Keratinocyte (primary cell): ENCODE measurements around the gene JAG2. TPM values are rescaled to one million over a fixed set of nuclear protein-coding genes. Genes with fewer than 3 reads are reported as not detected.

ENCODE experiments used
- DNase-seq: peaks from one replicate; pipeline ENCODE4 v3.0.0-alpha.2; 2011; ENCODE audit warnings: low read depth, missing footprints, low spot score
- FAIRE-seq: peaks from 2 replicates; lab custom pipeline; 2011; peaks lifted over from hg19 to GRCh38; lab: Jason Lieb, UNC
- H2AFZ ChIP-seq: 2 replicates; pipeline ENCODE4 v1.6.0; 2012; ENCODE audit warnings: low read length, control low read depth, inconsistent platforms; ENCODE audit not compliant: control insufficient read depth
- H3K27ac ChIP-seq: 2 replicates; pipeline ENCODE4 v1.5.1; 2011; ENCODE audit warnings: low read length; ENCODE audit not compliant: control insufficient read depth, insufficient read depth
- H3K27me3 ChIP-seq: 3 replicates; pipeline ENCODE4 v1.6.0; 2011; ENCODE audit warnings: low read length; ENCODE audit not compliant: control insufficient read depth, insufficient read depth; ENCODE audit errors: extremely low read depth
- H3K36me3 ChIP-seq, 2 experiments: 2 replicates in 1 of 2; 3 replicates in 1 of 2; pipeline ENCODE4 v1.5.1; 2011; ENCODE audit warnings: low read length in 2 of 2, mild to moderate bottlenecking in 1 of 2; ENCODE audit not compliant: control insufficient read depth in 2 of 2, insufficient read depth in 2 of 2; ENCODE audit errors: extremely low read depth in 1 of 2
- H3K4me1 ChIP-seq: 3 replicates; pipeline ENCODE4 v1.5.1; 2011; ENCODE audit warnings: low read length; ENCODE audit not compliant: control insufficient read depth, insufficient read depth; ENCODE audit errors: extremely low read depth
- H3K4me2 ChIP-seq: 3 replicates; pipeline ENCODE4 v1.6.0; 2011; ENCODE audit warnings: low read depth, low read length; ENCODE audit not compliant: control insufficient read depth, insufficient read depth; ENCODE audit errors: extremely low read depth
- H3K4me3 ChIP-seq, 3 experiments: fragments of 200-600 bp in 1 of 3; sonication (generic) in 1 of 3; 2 replicates in 2 of 3; 3 replicates in 1 of 3; pipeline ENCODE4 v1.5.1; 2011 to 2016; ENCODE audit warnings: low read length in 3 of 3, mild to moderate bottlenecking in 3 of 3, control low read depth in 2 of 3, inconsistent platforms in 1 of 3, low read depth in 1 of 3, mixed read lengths in 1 of 3, mixed run types in 1 of 3, moderate library complexity in 1 of 3; ENCODE audit not compliant: control insufficient read depth in 2 of 3, insufficient read depth in 2 of 3; ENCODE audit errors: extremely low read depth in 1 of 3
- H3K79me2 ChIP-seq: 2 replicates; pipeline ENCODE4 v1.6.0; 2012; ENCODE audit warnings: low read length; ENCODE audit not compliant: control insufficient read depth, insufficient read depth
- H3K9ac ChIP-seq: 3 replicates; pipeline ENCODE4 v1.6.0; 2011; ENCODE audit warnings: low read length; ENCODE audit not compliant: control insufficient read depth, insufficient read depth; ENCODE audit errors: extremely low read depth
- H3K9me1 ChIP-seq: 3 replicates; pipeline ENCODE4 v1.6.0; 2011; ENCODE audit warnings: low read length; ENCODE audit not compliant: control insufficient read depth, insufficient read depth; ENCODE audit errors: extremely low read depth
- H3K9me3 ChIP-seq: 2 replicates; pipeline ENCODE4 v1.5.1; 2012; ENCODE audit warnings: low read depth, low read length; ENCODE audit not compliant: control insufficient read depth
- H4K20me1 ChIP-seq: 3 replicates; pipeline ENCODE4 v1.6.0; 2011; ENCODE audit warnings: low read length; ENCODE audit not compliant: control insufficient read depth, insufficient read depth; ENCODE audit errors: extremely low read depth
- EZH2 ChIP-seq: IDR thresholded peaks from one replicate; pipeline ENCODE4 v1.6.1; 2012; ENCODE audit warnings: inconsistent platforms, mild to moderate bottlenecking, low read length, moderate library complexity
- dilution Hi-C: fragments of 300-500 bp; cut with MboI; formaldehyde crosslinking; loops from one replicate; pipeline ENCODE4 v1.7.0; 2020; ENCODE audit warnings: low sequenced_read_pairs; ENCODE audit not compliant: extremely low pct_ligation_motif_present
- polyA plus RNA-seq, 5 experiments: library from polyadenylated mRNA; depleted of rRNA in 3 of 5; stranded (reverse) in 3 of 5; stranded (forward) in 1 of 5; unstranded in 1 of 5; fragments of >200 nt; gene quantifications; 1 replicate in 1 of 5; 2 replicates in 3 of 5; 3 replicates in 1 of 5; pipeline versions ENCODE4 v1.2.1 to v1.2.3, GENCODE V29; 2011 to 2012; ENCODE audit warnings: missing spikeins in 2 of 5, low read depth in 1 of 5, low replicate concordance in 1 of 5
- TF ChIP-seq, protein P1 (sequence below), 3 experiments: IDR thresholded peaks in 1 of 3; conservative IDR thresholded peaks in 1 of 3; optimal IDR thresholded peaks in 1 of 3; 2 replicates in 2 of 3; 3 replicates in 1 of 3; pipeline versions ENCODE3 to v1.5.1; 2011; ENCODE audit warnings: low read length in 3 of 3, mild to moderate bottlenecking in 3 of 3, moderate library complexity in 2 of 3, control low read depth in 1 of 3, inconsistent platforms in 1 of 3; ENCODE audit not compliant: insufficient read depth in 2 of 3; ENCODE audit errors: extremely low read depth in 1 of 3

Gene JAG2
- polyA plus RNA-seq, 1 donor (not counting 4 experiments of a cell fraction or from before 2014, with no cell fraction given), result 28.3 TPM

DNA sequence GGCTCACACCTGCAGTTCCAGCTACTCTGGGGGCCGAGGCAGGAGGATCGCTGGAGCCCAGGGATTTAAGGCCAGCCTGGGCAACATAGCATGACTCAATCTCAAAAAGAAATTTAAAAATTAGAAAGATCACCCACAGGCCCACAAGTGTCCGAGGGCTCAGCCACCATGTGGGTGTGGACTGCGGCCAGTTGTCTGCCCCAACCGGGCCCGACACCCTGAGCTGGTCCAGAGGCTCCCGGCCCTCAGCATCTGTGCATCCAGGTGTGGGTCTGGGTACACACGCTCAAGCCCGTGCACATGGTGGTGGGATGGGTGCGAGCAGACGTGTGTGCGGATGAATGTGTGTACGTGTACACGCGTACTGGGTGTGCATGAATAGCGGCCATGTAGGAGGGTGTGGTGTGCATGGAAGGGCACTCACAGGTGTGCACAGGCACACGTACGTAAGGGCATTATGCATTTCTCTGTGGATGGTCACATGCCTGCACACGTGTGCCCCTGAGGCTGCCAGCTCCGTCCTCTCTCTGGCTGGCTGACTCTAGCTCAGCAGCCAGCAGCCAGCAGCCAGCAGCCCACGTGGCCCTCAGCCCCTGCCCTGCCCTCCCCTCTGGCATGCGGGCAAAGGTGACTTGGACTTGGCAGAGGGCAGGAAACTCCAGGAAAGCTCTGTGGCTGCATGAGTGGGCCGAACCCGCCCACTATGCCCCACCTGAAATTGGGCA is 35.8 kb upstream of the JAG2 start:
- H3K9me3 ChIP-seq, result no peaks in the 10 kb centered on the region
- peaks cover 11% of the 10 kb centered on the region for H3K4me1 ChIP-seq
- FAIRE-seq (peak; percentile 46), DNase-seq (peak; percentile 58)
- TF ChIP-seq, protein P1, sequence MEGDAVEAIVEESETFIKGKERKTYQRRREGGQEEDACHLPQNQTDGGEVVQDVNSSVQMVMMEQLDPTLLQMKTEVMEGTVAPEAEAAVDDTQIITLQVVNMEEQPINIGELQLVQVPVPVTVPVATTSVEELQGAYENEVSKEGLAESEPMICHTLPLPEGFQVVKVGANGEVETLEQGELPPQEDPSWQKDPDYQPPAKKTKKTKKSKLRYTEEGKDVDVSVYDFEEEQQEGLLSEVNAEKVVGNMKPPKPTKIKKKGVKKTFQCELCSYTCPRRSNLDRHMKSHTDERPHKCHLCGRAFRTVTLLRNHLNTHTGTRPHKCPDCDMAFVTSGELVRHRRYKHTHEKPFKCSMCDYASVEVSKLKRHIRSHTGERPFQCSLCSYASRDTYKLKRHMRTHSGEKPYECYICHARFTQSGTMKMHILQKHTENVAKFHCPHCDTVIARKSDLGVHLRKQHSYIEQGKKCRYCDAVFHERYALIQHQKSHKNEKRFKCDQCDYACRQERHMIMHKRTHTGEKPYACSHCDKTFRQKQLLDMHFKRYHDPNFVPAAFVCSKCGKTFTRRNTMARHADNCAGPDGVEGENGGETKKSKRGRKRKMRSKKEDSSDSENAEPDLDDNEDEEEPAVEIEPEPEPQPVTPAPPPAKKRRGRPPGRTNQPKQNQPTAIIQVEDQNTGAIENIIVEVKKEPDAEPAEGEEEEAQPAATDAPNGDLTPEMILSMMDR (optimal IDR thresholded peaks at IDR 0.05 in 1 of 3, IDR thresholded peaks at IDR 0.05 in 1 of 3, conservative IDR thresholded peaks at IDR 0.05 in 1 of 3; ENCODE audit: extremely low read depth in 1 of 3, insufficient read depth in 2 of 3, low read length in 3 of 3), result no peak
- TF ChIP-seq EZH2, result no peak
- H3K9me1 ChIP-seq, result no peaks in the 10 kb centered on the region
- no peaks in the 10 kb centered on the region for H3K27me3 ChIP-seq
- dilution Hi-C loops, result no loop called here
- no peaks in the 10 kb centered on the region for H4K20me1 ChIP-seq
- no peak overlapping the region for H3K4me3 ChIP-seq
- no peaks in the 10 kb centered on the region for H3K36me3 ChIP-seq
- no peak overlapping the region for H3K9ac ChIP-seq
- peak overlapping the region; percentile 35 for H3K4me2 ChIP-seq
- H2AFZ ChIP-seq, result peak overlapping the region; percentile 8
- no peaks in the 10 kb centered on the region for H3K79me2 ChIP-seq
- H3K27ac ChIP-seq, result no peak overlapping the region

DNA sequence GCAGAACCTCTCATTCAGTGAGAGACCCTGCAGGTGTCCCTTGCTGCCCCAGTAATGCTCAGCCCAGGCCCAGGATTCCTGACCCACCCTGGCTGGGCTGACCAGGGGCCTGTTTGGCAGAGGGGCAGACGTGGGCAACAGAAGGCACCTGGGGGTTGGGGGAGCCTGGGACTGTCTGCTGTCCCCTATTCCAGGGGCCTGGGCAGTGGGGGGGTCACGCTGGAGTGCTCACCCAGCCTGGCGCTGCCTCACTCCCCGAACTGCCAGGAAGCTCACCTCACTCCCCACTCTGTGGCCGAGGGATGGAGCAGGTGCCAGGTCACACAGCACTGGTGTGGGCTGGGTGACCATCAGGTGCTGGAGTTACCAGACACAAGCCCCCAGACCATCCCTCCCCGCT is 35.1 kb upstream of the JAG2 start:
- Histone ChIP-seq H3K79me2 (no peaks in the 10 kb centered on the region), H3K27ac (no peak overlapping the region), H3K27me3 (no peaks in the 10 kb centered on the region), H2AFZ (no peak overlapping the region), H3K9me1 (no peaks in the 10 kb centered on the region), H3K9ac (no peak overlapping the region), H3K36me3 (no peaks in the 10 kb centered on the region), H3K4me3 (no peak overlapping the region), H3K4me1 (peaks cover 11% of the 10 kb centered on the region), H4K20me1 (no peaks in the 10 kb centered on the region), H3K9me3 (no peaks in the 10 kb centered on the region), H3K4me2 (no peak overlapping the region)
- dilution Hi-C loops, result no loop called here
- TF ChIP-seq EZH2, result no peak
- TF ChIP-seq, protein P1 (optimal IDR thresholded peaks at IDR 0.05 in 1 of 3, IDR thresholded peaks at IDR 0.05 in 1 of 3, conservative IDR thresholded peaks at IDR 0.05 in 1 of 3; ENCODE audit: extremely low read depth in 1 of 3, insufficient read depth in 2 of 3, low read length in 3 of 3), result no peak
- no peak for DNase-seq
- no peak for FAIRE-seq
